GM13977 (cell line): ENCODE results near the gene ZER1.

Experiments used
- DNase-seq: peaks from one replicate; pipeline ENCODE4 v3.0.0; 2012; ENCODE audit warnings: low spot score
- in situ Hi-C: fragments of 300-500 bp; cut with MboI; formaldehyde crosslinking; loops from one replicate; pipeline ENCODE4 v1.12.0; 2022; ENCODE audit warnings: low sequenced_read_pairs, low pct_unique_long_range_greater_than_20kb, mixed read lengths, inconsistent platforms; ENCODE audit not compliant: unreplicated experiment
- TF ChIP-seq, protein P1 (sequence below): IDR thresholded peaks from 2 replicates; pipeline ENCODE4 v1.5.1; 2012; ENCODE audit warnings: mild to moderate bottlenecking, control low read depth; ENCODE audit not compliant: insufficient read depth; ENCODE audit errors: extremely low read depth, missing control alignments

The ZER1 gene

DNA sequence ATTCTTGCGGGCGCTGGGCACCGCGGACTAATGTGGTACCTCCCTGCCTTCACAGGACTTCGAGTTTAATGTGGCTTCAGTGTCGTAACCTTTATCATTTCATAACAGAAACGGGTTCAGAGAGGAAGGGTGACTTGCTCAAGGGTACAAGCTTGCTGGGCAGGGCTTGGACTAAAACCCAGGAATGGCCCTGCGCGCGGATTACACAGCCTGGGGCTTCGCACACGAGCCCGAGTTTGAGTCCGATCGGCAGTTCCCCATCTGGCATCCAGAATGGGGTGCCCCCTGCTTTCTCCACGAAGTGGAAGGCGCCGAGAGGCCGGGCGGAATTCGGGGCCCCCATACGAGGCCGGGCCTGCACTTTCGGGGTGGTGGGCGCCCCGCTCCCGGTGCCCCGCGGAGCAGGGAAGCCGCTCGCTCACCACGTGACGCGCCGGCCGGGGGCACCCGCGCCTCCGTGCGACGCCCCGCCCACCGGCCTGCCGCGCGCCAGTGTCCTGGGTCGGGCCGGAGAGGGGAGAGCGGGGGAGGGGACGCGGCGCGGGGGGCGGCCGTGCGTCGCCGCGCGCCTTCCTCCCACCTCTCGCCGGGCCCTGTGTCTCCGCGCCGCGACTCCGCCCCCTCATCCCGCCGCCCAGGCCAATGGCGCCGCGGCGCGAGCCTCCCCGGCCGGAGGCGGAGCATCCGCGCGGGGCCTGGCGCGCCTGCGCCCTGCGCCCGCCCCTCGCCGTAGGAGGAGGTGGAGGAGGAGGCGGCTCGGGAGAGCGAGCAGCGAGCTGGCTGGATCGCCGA, 83.0 kb downstream of the ZER1 start, which contains the start of gene SET:
Gene SET, plus strand, starts transcription at position 722 of the 792 bp plus-strand sequence. CDS start 361 bp downstream, outside the sequence.
- peak; percentile 100 for DNase-seq
- TF ChIP-seq, protein P1, sequence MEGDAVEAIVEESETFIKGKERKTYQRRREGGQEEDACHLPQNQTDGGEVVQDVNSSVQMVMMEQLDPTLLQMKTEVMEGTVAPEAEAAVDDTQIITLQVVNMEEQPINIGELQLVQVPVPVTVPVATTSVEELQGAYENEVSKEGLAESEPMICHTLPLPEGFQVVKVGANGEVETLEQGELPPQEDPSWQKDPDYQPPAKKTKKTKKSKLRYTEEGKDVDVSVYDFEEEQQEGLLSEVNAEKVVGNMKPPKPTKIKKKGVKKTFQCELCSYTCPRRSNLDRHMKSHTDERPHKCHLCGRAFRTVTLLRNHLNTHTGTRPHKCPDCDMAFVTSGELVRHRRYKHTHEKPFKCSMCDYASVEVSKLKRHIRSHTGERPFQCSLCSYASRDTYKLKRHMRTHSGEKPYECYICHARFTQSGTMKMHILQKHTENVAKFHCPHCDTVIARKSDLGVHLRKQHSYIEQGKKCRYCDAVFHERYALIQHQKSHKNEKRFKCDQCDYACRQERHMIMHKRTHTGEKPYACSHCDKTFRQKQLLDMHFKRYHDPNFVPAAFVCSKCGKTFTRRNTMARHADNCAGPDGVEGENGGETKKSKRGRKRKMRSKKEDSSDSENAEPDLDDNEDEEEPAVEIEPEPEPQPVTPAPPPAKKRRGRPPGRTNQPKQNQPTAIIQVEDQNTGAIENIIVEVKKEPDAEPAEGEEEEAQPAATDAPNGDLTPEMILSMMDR = no peak
- in situ Hi-C loops = no loop called here

DNA sequence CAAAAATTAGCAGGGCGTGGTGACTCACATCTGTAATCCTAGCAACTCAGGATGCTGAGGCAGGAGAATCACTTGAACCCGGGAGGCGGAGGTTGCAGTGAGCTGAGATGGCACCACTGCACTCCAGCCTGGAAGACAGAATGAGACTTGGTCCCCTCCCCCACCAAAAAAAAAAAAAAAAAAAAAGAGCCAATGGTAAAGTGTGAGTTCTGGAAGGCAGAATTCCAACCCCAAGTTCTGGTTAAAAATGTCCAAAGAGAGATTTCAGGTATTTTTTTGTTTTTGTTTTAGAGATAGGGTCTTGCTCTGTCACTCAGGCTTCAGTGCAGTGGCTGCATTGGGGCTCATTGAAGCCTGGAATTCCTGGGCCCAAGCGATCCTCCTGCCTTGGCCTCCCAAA, 84.3 kb downstream of the ZER1 start:
- in situ Hi-C loops = no loop called here
- TF ChIP-seq, protein P1 = no peak
- DNase-seq = no peak

DNA sequence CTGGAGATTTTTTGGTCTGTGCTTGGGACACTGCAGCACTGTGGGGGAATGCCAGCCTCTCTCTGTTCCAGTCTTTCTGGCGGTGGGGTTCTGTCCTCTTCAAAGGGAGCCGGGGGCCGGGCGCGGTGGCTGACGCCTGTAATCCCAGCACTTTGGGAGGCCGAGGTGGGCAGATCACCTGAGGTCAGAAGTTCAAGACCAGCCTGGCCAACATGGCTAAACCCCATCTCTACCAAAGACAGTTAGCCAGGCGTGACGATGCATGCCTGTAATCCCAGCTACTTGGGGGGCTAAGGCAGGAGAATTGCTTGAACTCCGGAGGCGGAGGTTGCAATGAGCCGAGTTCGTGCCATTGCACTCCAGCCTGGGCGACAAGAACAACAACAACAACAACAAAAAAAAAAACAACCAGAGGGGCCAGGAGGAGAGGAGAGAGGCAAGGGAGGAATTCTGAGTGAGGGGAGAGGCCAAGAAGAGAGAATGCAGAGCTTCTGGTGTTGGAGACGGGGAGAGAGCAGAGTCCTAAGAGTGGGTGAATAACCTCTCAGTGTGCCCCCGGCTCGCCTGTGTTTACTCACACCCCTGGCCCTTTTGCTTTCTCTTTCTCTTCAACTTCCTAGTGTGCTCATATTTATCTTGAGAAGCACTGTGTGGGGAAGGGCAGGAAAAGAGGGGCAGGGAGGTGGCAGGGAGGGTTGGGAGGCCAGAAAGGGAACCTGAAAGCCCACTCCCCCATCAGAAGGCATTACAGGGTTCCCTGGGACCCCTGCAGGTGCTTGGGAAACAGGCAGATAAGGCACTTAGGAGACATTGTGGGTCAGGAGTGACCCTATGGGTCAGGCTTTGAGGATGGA, 85.9 kb downstream of the ZER1 start:
- DNase-seq = peak; percentile 64
- in situ Hi-C loops = no loop called here

DNA sequence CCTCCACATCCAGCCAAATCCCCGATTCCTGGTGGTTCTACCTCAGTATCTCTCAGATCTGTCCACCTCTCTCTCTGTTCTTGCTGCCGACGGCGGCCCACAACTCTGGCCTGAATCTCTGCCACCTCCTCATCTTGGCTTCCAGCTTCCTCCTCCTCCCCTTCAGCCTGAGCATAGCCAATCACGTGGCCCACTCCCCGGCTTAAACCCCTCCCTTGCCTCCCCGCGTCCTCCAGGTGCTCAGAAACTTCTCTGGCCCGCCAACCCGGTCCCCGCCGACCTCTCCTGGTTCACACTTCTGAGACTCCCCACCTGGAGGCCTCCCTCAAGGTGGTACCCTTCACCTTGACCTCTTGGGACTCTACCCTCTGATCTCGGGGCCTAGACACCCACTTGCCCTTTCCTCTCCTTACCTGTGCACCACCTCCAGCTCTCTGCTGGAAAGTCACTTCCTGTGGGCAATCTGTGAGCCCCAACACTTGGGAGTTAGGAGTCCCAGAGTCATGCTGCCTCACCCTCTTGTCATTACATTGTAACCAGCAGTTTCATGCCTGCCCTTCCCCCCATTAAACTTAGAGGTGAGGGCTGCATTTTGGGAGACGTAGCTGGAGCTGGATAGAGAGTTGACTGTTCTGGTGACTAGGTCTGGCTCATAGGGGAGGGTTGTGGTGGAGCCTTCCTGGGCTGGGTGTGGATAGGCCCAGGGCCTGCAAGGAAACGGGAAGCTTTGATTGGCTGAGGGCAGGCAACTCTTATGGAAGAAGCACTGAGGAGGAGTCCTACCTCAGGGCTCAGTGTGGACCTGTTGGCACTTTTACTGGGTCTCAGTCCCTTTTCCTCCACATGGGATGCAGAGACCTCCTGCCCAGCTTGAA, 87.2 kb downstream of the ZER1 start:
- DNase-seq = peak; percentile 87
- in situ Hi-C loops = no loop called here
- TF ChIP-seq, protein P1 = no peak

More for the DNA sequence above, 85.9 kb downstream of the ZER1 start:
- TF ChIP-seq, protein P1 = no peak

DNA sequence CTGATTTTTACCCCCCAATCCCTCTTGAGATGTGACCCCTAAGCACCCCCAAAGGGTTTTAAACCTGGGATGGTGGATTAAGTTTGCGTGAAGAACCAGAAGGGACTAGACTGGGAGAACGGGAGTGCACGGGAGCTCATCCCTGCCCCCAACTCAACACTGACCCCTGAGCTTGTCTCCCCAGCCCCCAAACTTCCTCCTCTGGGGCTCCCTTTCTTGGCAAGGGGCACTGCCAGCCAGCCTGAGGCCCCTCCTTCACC, 87.7 kb downstream of the ZER1 start:
- in situ Hi-C loops = no loop called here
- DNase-seq = no peak
- TF ChIP-seq, protein P1 = no peak
